Fibroblast of villous mesenchyme (primary cell): ENCODE measurements around the gene KLHL9. TPM values are rescaled to one million over a fixed set of nuclear protein-coding genes. Genes with fewer than 3 reads are reported as not detected.
"Not testable (repeated sequence)": the region's sequence is repeated elsewhere in the genome, so short reads cannot be mapped to it uniquely, and the experiment has no call there.

Experiments used
- DNase-seq: peaks from one replicate; pipeline ENCODE4 v3.0.0-alpha.2; 2010; ENCODE audit warnings: low read depth
- H3K4me3 ChIP-seq: 2 replicates; pipeline ENCODE4 v1.5.1; 2011; ENCODE audit warnings: low read depth, mild to moderate bottlenecking, low read length
- CTCF ChIP-seq: IDR thresholded peaks from 2 replicates; pipeline ENCODE4 v1.5.1; 2012; ENCODE audit warnings: low read depth, mild to moderate bottlenecking, low read length; ENCODE audit not compliant: insufficient read depth
- total RNA-seq: library from RNA; depleted of rRNA; stranded (reverse); fragments of >200 nt; gene quantifications from 2 replicates; pipeline ENCODE4 v1.2.3, GENCODE V29; 2012

The KLHL9 gene, protein sequence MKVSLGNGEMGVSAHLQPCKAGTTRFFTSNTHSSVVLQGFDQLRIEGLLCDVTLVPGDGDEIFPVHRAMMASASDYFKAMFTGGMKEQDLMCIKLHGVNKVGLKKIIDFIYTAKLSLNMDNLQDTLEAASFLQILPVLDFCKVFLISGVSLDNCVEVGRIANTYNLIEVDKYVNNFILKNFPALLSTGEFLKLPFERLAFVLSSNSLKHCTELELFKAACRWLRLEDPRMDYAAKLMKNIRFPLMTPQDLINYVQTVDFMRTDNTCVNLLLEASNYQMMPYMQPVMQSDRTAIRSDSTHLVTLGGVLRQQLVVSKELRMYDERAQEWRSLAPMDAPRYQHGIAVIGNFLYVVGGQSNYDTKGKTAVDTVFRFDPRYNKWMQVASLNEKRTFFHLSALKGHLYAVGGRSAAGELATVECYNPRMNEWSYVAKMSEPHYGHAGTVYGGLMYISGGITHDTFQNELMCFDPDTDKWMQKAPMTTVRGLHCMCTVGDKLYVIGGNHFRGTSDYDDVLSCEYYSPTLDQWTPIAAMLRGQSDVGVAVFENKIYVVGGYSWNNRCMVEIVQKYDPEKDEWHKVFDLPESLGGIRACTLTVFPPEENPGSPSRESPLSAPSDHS
- 34.8 and 57.9 TPM in 2 replicates for total RNA-seq

DNA sequence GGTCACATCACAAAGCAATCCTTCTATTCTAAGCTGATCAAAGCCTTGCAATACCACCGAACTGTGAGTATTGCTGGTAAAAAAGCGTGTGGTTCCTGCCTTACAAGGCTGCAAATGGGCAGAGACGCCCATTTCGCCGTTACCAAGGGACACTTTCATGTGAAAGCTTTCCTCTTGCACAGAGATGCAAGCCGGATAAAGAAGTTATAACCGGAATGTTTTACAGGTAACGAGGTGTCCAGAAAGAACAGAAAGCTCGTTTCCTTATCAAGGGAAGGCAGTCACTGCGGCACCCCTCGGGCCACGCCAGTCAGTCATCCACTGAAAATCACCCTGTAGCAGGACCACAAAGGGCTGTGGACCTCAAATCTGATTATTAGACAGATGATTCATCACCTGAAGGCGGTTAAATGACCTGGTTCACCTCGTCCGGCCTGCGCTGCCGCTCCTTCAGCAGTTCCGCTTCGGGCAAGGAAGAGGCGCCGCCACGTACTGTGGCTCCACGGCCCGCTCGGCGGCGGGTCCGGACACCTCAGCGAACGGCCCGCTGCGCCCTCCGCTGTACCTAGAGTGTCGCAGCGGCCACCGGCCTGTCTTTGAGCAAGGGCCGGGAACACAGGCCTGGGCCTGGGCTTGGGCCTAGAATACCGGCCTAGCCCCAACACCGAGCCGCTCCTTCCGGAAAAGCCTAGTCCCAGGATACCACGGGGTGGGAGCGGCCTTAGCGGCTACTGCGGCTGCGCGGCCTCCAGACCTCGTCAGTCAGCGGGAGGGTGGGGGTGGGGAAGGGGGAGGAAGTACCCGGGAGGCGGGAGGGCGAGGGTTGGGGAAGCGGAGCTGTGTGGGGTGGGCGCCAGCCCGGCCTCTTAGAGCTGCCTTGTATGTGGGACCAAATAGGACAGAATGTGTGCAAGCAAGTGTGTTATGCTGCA lies at the start of gene KLHL9:
TSS of gene KLHL9 (minus strand) at position 704 of the 932 bp plus-strand sequence. CDS start at position 159, 545 bp downstream.
- peak; percentile 92 for DNase-seq
- no peak for TF ChIP-seq CTCF

DNA sequence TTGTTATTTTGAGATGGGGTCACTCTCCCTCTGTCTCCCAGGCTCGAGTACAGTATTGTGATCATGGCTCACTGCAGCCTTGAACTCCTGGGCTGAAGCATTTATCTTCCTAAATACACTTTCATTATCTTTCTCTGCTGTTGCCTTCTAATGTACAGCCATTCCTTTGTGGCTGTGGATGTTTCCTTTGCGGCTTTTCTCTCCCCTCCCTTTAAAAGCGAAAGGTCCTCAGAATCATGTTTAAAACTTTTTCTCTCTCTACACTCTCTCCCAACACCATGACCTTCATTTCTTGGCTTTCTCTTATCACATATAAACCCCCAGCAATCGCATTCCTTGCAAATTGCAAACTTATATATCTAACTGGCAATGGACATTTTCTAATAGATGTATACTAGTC lies 48.4 kb upstream of the KLHL9 start:
- DNase-seq: no peak
- no peak for TF ChIP-seq CTCF
- no peak overlapping the region for H3K4me3 ChIP-seq

More for the DNA sequence above, at the start of gene KLHL9:
- H3K4me3 ChIP-seq: peak within 1 kb of the TSS; percentile 80

GRCh38 chr9:21381448-21382339 lies 46.5 kb upstream of the KLHL9 start:
- TF ChIP-seq CTCF: no peak
- no peak overlapping the region for H3K4me3 ChIP-seq
- no peak for DNase-seq

- not testable (repeated sequence) for DNase-seq, H3K4me3 ChIP-seq
Observed at GRCh38 chr9:21371467-21371866, 36.3 kb upstream of the KLHL9 start.

GRCh38 chr9:21367957-21368356 lies 32.8 kb upstream of the KLHL9 start, which contains the start of gene IFNA13:
IFNA13 (minus strand) TSS chr9:21368057; CDS start chr9:21368010, 47 bp downstream.
- H3K4me3 ChIP-seq: no peak within 1 kb of the TSS
- no peak for TF ChIP-seq CTCF
- no peak for DNase-seq

DNA sequence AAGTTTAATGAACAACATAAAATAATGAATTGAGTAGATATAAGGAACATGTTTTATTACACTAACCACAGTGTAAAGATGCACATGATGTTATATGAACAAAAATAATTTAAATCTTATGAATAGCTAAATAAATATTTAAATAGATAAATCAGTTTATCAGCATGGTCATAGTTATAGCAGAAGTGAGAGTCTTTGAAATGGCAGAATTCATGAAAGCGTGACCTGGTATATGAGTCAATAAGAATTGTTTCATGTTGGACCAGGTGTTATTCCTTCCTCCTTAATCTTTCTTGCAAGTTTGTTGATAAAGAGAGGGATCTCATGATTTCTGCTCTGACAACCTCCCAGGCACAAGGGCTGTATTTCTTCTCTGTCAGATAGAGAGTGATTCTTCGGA lies 32.0 kb upstream of the KLHL9 start:
- not testable (repeated sequence) for H3K4me3 ChIP-seq, DNase-seq

GRCh38 chr9:21362287-21362686 lies 27.1 kb upstream of the KLHL9 start:
- DNase-seq: no peak
- H3K4me3 ChIP-seq: no peak overlapping the region
- TF ChIP-seq CTCF: no peak
